Ectodermal cell (in vitro differentiated cells): ENCODE results near the gene DUOX1.

ENCODE experiments used
- H3K27ac ChIP-seq: 2 replicates; pipeline ENCODE4 v1.7.0; 2013; ENCODE audit warnings: mild to moderate bottlenecking, low read depth, low read length; ENCODE audit not compliant: insufficient read depth, poor library complexity, severe bottlenecking
- H3K27me3 ChIP-seq: 2 replicates; pipeline ENCODE4 v1.7.0; 2013; ENCODE audit warnings: mild to moderate bottlenecking, low read length; ENCODE audit not compliant: insufficient read depth, control insufficient read depth, poor library complexity, severe bottlenecking
- H3K36me3 ChIP-seq: one replicate; pipeline ENCODE4 v1.7.0; 2013; ENCODE audit warnings: low read length; ENCODE audit not compliant: control insufficient read depth, insufficient read depth
- H3K4me1 ChIP-seq: one replicate; pipeline ENCODE4 v1.7.0; 2013; ENCODE audit warnings: low read length; ENCODE audit not compliant: control insufficient read depth, insufficient read depth
- H3K4me3 ChIP-seq: 2 replicates; pipeline ENCODE4 v1.7.0; 2013; ENCODE audit warnings: low read depth, low read length, control low read depth; ENCODE audit not compliant: insufficient read depth
- H3K9me3 ChIP-seq: 2 replicates; pipeline ENCODE4 v1.7.0; 2013; ENCODE audit warnings: mild to moderate bottlenecking, low read length, moderate library complexity; ENCODE audit not compliant: control insufficient read depth
- WGBS, 2 experiments: methylation state at CpG; one replicate each; pipeline ENCODE4 v1.1.7; 2013; ENCODE audit warnings: missing lambda C conversion rate in 2 of 2; 5-methylcytosine and 5-hydroxymethylcytosine counted together

Gene DUOX1

DNA sequence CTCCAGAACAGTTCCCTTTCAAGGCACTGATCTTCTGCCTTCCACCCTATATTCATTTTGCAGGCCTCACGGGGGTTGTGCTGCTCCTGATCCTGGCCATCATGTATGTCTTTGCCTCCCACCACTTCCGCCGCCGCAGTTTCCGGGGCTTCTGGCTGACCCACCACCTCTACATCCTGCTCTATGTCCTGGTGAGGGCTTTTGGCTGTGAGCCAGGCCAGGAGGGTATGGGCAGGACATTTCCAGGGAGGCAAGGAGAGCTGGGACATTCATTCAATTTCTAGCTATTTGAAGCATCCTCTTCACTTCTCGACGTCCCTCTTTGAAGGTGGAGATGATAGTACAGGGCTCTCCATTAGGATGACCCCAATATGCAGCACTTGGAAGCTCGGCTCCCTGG, 25.9 kb downstream of the DUOX1 start:
- Histone ChIP-seq H3K27me3 (no peaks in the 10 kb centered on the region), H3K4me3 (no peak overlapping the region), H3K36me3 (no peaks in the 10 kb centered on the region), H3K27ac (no peak overlapping the region), H3K9me3 (no peaks in the 10 kb centered on the region), H3K4me1 (peaks cover 22% of the 10 kb centered on the region)
- 94 to 95% methylated on average over 8 of the region's 8 CpGs for WGBS, 2 experiments

DNA sequence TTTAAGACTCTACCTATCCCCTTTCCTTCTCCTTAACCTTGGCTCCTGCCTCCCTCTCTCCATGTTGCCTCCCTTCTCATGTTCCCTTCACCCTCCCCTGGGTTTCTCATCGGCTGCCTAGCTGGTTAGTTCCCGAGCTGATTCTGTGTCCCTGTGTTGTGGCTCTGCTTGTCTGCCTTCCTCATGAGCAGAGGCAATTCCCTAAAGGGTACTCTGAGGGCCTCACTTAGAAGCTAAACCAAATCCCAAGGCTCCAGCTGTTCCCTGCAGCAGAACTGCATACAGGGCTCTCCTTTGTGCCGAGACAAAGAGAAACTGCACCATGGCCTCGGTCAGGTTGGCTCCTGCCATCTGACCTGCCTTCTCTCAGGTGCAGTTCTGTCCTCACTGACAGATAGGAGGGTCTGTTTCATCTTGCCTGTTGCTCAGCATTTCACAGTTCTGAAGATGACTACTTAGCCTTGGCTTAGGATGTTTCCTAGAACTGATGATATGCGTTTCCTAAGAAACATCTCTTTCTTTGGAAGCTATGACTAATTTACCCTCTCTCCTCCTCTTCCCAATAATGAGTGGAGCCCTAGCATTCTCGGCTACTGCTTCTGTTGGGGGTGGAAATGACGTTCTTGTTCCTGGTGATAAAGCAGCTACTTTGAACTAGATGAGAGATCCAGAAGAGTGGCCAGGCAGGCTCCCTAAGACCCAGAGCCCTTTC, 27.1 kb downstream of the DUOX1 start:
- Histone ChIP-seq H3K9me3 (no peaks in the 10 kb centered on the region), H3K4me3 (no peak overlapping the region), H3K27ac (no peak overlapping the region), H3K27me3 (no peaks in the 10 kb centered on the region), H3K36me3 (no peaks in the 10 kb centered on the region), H3K4me1 (peaks cover 22% of the 10 kb centered on the region)
- 65 to 70% methylated on average over 7 of the region's 7 CpGs for WGBS, 2 experiments

- 2 to 9% methylated on average over 1 of the region's 1 CpG for WGBS, 2 experiments
- Histone ChIP-seq H3K36me3 (no peaks in the 10 kb centered on the region), H3K9me3 (no peaks in the 10 kb centered on the region), H3K4me3 (no peak overlapping the region), H3K27me3 (no peaks in the 10 kb centered on the region), H3K4me1 (peaks cover 22% of the 10 kb centered on the region), H3K27ac (no peak overlapping the region)
Observed at GRCh38 chr15:45157974-45158373, 28.2 kb downstream of the DUOX1 start.

DNA sequence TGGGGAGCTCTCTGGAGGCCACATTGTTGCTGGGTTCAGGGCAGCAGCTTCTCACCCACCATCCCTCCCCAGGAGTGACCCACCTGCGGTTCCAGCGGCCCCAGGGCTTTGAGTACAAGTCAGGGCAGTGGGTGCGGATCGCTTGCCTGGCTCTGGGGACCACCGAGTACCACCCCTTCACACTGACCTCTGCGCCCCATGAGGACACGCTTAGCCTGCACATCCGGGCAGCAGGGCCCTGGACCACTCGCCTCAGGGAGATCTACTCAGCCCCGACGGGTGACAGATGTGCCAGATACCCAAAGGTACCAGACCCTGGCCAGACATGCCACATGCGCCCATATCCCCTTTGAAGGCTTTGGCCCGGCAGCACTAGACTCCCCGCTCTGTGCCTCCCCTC, 31.9 kb downstream of the DUOX1 start:
- 92 to 95% methylated on average over 14 of the region's 14 CpGs for WGBS, 2 experiments
- H3K4me3 ChIP-seq, result no peak overlapping the region
- H3K27me3 ChIP-seq, result no peaks in the 10 kb centered on the region
- H3K9me3 ChIP-seq, result no peaks in the 10 kb centered on the region
- H3K27ac ChIP-seq, result no peak overlapping the region
- peaks cover 25% of the 10 kb centered on the region for H3K4me1 ChIP-seq
- H3K36me3 ChIP-seq, result no peaks in the 10 kb centered on the region

DNA sequence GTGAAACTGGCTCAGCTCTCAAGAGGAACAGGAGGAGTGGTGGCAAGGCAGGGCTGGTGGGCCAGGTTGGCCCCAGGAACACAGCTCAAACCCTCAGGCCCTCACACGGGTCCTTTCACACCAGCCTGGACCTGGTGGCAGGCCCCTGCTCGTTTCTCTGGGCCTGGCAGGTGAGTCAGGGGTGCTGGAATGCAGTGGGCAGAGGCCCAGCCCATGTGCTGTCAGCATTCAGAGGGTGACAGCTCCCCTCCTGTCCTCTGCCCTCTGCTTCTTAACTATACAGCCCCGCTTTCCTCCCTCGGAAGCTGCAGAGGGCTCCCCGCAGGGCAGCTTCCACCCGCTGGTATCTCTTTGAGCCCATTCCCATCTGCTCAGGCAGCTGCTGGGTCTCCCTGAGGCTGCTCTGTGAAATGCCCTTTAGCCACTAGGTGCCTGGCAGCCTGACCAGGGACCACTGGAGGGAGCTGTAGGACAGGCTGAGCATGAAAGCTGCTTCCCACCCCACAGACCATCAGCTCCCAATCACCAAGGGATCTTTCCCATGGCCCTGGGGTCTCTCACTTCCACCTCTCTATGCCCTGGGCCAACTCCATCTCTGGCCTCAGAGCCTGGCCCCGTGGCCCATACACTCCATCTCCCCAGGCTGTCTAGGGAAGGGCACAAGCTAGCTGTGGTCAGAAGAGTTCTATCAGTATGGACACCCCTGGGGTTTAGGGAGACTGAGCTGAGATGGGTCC, 33.1 kb downstream of the DUOX1 start:
- Histone ChIP-seq H3K27me3 (no peaks in the 10 kb centered on the region), H3K4me3 (no peak overlapping the region), H3K27ac (no peak overlapping the region), H3K4me1 (peaks cover 14% of the 10 kb centered on the region), H3K36me3 (no peaks in the 10 kb centered on the region), H3K9me3 (no peaks in the 10 kb centered on the region)
- 9 to 17% methylated on average over 7 of the region's 7 CpGs for WGBS, 2 experiments

DNA sequence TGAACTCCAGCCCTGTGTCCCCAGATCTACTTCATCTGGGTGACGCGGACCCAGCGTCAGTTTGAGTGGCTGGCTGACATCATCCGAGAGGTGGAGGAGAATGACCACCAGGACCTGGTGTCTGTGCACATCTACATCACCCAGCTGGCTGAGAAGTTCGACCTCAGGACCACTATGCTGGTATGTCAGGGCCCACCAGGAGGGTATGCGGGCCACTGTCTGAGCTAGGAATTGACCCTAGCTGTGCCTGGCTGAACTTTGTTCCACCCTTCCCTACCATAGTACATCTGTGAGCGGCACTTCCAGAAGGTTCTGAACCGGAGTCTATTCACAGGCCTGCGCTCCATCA, 33.7 kb downstream of the DUOX1 start:
- Histone ChIP-seq H3K9me3 (no peaks in the 10 kb centered on the region), H3K36me3 (no peaks in the 10 kb centered on the region), H3K4me1 (peaks cover 9% of the 10 kb centered on the region), H3K27me3 (no peaks in the 10 kb centered on the region), H3K4me3 (no peak overlapping the region), H3K27ac (no peak overlapping the region)
- WGBS, 2 experiments, result 86 to 87% methylated on average over 9 of the region's 9 CpGs

DNA sequence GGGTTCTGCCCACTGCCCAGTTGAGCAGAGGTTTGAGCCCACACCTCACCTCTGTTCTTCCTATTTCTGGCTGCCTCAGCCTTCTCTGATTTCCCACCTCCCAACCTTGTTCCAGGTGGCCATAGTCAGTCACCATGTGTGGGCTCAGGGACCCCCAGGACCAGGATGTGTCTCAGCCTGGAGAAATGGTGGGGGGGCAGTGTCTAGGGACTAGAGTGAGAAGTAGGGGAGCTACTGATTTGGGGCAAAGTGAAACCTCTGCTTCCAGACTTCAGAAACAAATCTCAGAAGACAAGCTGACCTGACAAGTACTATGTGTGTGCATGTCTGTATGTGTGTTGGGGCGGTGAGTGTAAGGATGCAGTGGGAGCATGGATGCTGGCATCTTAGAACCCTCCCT, 35.1 kb downstream of the DUOX1 start:
- 90% methylated on average over 1 of the region's 1 CpG; no CpG with 5 or more reads in 1 of the 2 experiments for WGBS, 2 experiments
- Histone ChIP-seq H3K4me1 (peaks cover 8% of the 10 kb centered on the region), H3K27ac (no peak overlapping the region)

GRCh38 chr15:45165536-45165935, 35.7 kb downstream of the DUOX1 start:
- no peak overlapping the region for H3K4me3 ChIP-seq
- 74 to 78% methylated on average over 5 of the region's 5 CpGs for WGBS, 2 experiments
- no peaks in the 10 kb centered on the region for H3K9me3 ChIP-seq

More for the DNA sequence above, 35.1 kb downstream of the DUOX1 start:
- Histone ChIP-seq H3K4me3 (no peak overlapping the region), H3K27me3 (no peaks in the 10 kb centered on the region), H3K36me3 (no peaks in the 10 kb centered on the region), H3K9me3 (no peaks in the 10 kb centered on the region)

GRCh38 chr15:45166834-45167630, 37.2 kb downstream of the DUOX1 start:
- Histone ChIP-seq H3K27ac (peak overlapping the region; percentile 95), H3K27me3 (no peaks in the 10 kb centered on the region), H3K9me3 (no peaks in the 10 kb centered on the region), H3K36me3 (peaks cover 9% of the 10 kb centered on the region), H3K4me1 (peaks cover 8% of the 10 kb centered on the region), H3K4me3 (peak overlapping the region; percentile 47)
- 0% methylated on average over 78 to 79 of the region's 79 CpGs for WGBS, 2 experiments

More at GRCh38 chr15:45165536-45165935, 35.7 kb downstream of the DUOX1 start:
- Histone ChIP-seq H3K27me3 (no peaks in the 10 kb centered on the region), H3K27ac (no peak overlapping the region), H3K4me1 (peaks cover 8% of the 10 kb centered on the region), H3K36me3 (no peaks in the 10 kb centered on the region)

DNA sequence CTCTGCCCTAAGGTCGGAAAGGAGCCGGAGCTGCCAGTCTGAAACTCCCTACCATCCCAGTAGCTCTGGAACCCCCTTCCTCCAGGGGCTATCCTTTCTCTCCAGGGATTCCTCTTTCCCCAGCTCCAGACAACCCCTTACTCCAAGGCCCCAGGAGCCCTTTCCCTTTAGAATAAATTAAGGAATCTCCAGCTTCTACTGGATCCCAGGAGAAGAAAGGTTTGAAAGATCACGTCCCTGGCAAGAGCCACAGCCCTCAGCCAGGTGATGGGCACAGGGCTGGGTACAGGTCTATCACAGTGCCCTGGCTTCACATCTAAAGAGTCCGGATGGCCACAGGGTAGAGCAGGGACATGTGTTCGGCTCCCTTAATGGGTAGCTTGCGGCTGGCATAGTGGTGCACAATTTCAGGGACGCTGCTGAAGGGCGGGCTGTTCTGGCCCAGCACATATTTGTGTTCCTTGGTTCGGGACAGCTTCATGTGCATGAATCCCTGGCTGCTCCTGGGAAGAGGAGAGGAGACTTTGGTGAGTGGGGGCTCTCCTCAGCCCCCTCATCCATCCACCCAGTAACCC, 37.9 kb downstream of the DUOX1 start:
- Histone ChIP-seq H3K4me3 (peak overlapping the region; percentile 47), H3K27me3 (no peaks in the 10 kb centered on the region), H3K9me3 (no peaks in the 10 kb centered on the region), H3K4me1 (peaks cover 9% of the 10 kb centered on the region), H3K36me3 (peaks cover 11% of the 10 kb centered on the region), H3K27ac (peak overlapping the region; percentile 95)
- 73 to 74% methylated on average over 9 of the region's 9 CpGs for WGBS, 2 experiments
